Measurements from ENCODE around the gene TIMM8B.

- TF ChIP-seq CGGBP1 (CRISPR knock-in tag; IDR thresholded peaks at IDR 0.05): no peak
- no peak for TF ChIP-seq DPF2 (IDR thresholded peaks at IDR 0.05)
- TF ChIP-seq E2F6 (IDR thresholded peaks at IDR 0.05; ENCODE audit: borderline replicate concordance in 1 of 2, extremely low read depth in 1 of 2, insufficient read depth in 1 of 2, insufficient read length in 1 of 2, low read depth in 1 of 2, low read length in 1 of 2, poor library complexity in 1 of 2, severe bottlenecking in 1 of 2): no peak
- TF ChIP-seq KDM1A (IDR thresholded peaks at IDR 0.05): no peak
- TF ChIP-seq CTCF (IDR thresholded peaks at IDR 0.05 in 2 of 3, conservative IDR thresholded peaks at IDR 0.05 in 1 of 3; ENCODE audit: insufficient read depth in 2 of 3, low read depth in 1 of 3, low read length in 3 of 3): no peak
- no peak for TF ChIP-seq EZH2 (IDR thresholded peaks at IDR 0.05; ENCODE audit: borderline replicate concordance, low read depth, low read length)
- no peak for TF ChIP-seq MAX (CRISPR knock-in tag; IDR thresholded peaks at IDR 0.05)
- no peak for TF ChIP-seq POLR2AphosphoS5 (IDR thresholded peaks at IDR 0.05; ENCODE audit: control insufficient read depth, insufficient read depth, low read depth, low read length)
These were observed 28.5 kb downstream of the TIMM8B start for GRCh38 chr11:112058103-112058502.
